Measurements from ENCODE around the gene GPATCH2. TPM values are rescaled to one million over a fixed set of nuclear protein-coding genes. Genes with fewer than 3 reads are reported as not detected.

The GPATCH2 gene
- total RNA-seq, 1 donor from 2014 or later = 13.2 TPM

Other genes with a start within 250 kb of the GPATCH2 start
- 1.8 TPM for gene SPATA17, start 254 bp upstream of the GPATCH2 start, total RNA-seq